ENCODE measurements around the gene PTDSS2. TPM values are rescaled to one million over a fixed set of nuclear protein-coding genes. Genes with fewer than 3 reads are reported as not detected.
A peak's percentile ranks its signal among the peaks of the same experiment; 100 is the strongest.

PTDSS2 gene
- total RNA-seq, 1 donor from 2014 or later = 50.4 TPM

DNA sequence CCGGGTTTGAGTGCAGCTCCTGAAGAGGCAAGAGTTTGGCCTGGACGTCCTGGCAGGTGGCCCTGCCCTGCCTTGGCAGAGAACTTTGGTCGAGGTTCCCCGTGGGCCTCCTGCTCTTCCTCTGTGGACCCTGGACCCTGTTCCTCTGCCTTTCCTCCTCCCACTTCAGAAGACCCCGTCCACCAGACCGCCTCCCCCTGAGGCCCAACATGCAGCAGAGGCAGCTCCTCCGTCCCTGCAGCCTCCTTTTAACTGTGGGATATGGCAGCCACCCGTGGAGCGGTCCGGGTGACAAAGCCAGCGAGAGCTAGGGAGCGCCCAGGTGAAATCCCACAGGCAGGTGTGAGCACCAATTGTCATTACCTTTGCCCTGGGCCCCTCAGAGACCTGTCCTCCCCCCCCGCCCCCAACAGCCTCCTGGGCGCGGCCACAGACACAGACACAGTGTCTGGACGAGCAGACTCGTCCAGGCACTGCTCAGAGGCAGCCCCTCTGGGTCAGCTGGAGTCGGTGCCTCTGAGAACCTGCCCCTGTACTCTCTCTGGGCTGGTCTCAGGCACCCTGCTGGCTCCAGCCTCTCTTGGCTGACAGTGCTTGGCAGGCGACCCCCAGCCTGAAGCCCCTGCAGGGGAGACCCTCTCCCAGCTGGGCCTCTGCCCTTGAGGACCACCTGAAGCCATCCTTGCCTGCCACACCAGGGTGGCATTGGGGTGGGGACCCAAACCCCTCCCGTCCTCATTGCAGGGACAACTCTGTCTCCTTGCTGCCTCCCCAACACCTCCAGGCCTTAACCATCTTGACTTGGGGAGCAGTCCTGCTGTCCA lies 4.1 kb upstream of the PTDSS2 start:
- no peak for DNase-seq (ENCODE audit: low spot score, unreplicated experiment)
- TF ChIP-seq CTCF (IDR thresholded peaks at IDR 0.05; ENCODE audit: unreplicated experiment) = no peak
- Mint-ChIP-seq H3K4me1 (ENCODE audit: low read depth) (peaks cover 6% of the 10 kb centered on the region), H3K27me3 (peaks cover 3% of the 10 kb centered on the region), H3K27ac (no peak overlapping the region), H3K9me3 (ENCODE audit: low read depth) (no peaks in the 10 kb centered on the region), H3K36me3 (ENCODE audit: insufficient read depth) (no peaks in the 10 kb centered on the region), H3K4me3 (ENCODE audit: low read depth) (no peak overlapping the region)

- H3K27ac Mint-ChIP-seq = no peak overlapping the region
- no peaks in the 10 kb centered on the region for H3K36me3 Mint-ChIP-seq (ENCODE audit: insufficient read depth)
- no peak for TF ChIP-seq CTCF (IDR thresholded peaks at IDR 0.05; ENCODE audit: unreplicated experiment)
- H3K9me3 Mint-ChIP-seq (ENCODE audit: low read depth) = no peaks in the 10 kb centered on the region
- peaks cover 3% of the 10 kb centered on the region for H3K27me3 Mint-ChIP-seq
- peaks cover 12% of the 10 kb centered on the region for H3K4me1 Mint-ChIP-seq (ENCODE audit: low read depth)
- H3K4me3 Mint-ChIP-seq (ENCODE audit: low read depth) = no peak overlapping the region
- no peak for DNase-seq (ENCODE audit: low spot score, unreplicated experiment)
Measured at GRCh38 chr11:446891-447290, 3.2 kb upstream of the PTDSS2 start.

DNA sequence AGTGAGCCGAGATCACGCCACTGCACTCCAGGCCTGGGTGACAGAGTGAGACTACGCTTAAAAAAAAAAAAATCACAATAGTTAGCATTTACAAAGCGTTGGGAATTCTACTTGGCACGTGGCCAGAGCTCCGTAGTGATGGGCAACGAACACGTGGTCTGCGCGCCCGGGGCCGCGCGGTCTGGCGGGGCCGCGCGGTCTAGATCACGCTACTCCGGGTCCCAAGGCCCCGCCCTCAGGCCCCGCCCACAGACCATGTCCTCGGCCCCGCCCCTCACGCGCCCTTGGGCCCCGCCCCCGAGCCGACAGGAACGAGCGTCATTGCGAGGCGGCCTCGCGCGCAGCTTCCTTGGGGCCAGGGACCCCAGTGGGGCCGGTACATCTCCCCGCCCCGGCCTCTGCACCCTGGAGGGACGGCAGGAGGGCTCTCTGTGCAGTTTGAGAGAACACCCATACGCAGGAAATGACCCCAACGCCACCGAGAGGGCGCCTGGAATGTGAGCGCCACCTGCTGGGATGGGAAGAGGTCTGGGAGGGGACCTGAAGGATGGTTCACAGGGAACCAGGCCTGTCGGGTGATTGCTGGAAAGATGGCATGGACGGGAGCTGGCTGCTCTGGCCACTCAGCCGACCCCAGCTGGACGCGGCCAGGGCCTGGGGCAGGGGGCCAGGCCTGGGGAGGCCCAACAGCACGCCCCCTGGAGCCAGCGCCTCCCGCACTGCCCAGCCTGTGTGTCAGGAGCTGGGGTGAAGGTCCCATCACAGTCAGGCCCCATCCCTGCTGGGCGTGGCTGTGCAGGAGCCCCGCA lies 2.0 kb upstream of the PTDSS2 start:
- peaks cover 3% of the 10 kb centered on the region for H3K27me3 Mint-ChIP-seq
- peak; percentile 95 for TF ChIP-seq CTCF (IDR thresholded peaks at IDR 0.05; ENCODE audit: unreplicated experiment)
- H3K27ac Mint-ChIP-seq = peak overlapping the region; percentile 91
- H3K9me3 Mint-ChIP-seq (ENCODE audit: low read depth) = no peaks in the 10 kb centered on the region
- no peaks in the 10 kb centered on the region for H3K36me3 Mint-ChIP-seq (ENCODE audit: insufficient read depth)
- peak; percentile 87 for DNase-seq (ENCODE audit: low spot score, unreplicated experiment)
- peak overlapping the region; percentile 84 for H3K4me3 Mint-ChIP-seq (ENCODE audit: low read depth)
- peaks cover 12% of the 10 kb centered on the region for H3K4me1 Mint-ChIP-seq (ENCODE audit: low read depth)

GRCh38 chr11:450809-451451 lies 851 bp downstream of the PTDSS2 start:
- H3K4me3 Mint-ChIP-seq (ENCODE audit: low read depth) = peak overlapping the region; percentile 93
- no peaks in the 10 kb centered on the region for H3K9me3 Mint-ChIP-seq (ENCODE audit: low read depth)
- peak overlapping the region; percentile 95 for H3K27ac Mint-ChIP-seq
- peaks cover 4% of the 10 kb centered on the region for H3K36me3 Mint-ChIP-seq (ENCODE audit: insufficient read depth)
- TF ChIP-seq CTCF (IDR thresholded peaks at IDR 0.05; ENCODE audit: unreplicated experiment) = peak; percentile 11
- DNase-seq (ENCODE audit: low spot score, unreplicated experiment) = peak; percentile 36
- no peaks in the 10 kb centered on the region for H3K27me3 Mint-ChIP-seq
- peaks cover 9% of the 10 kb centered on the region for H3K4me1 Mint-ChIP-seq (ENCODE audit: low read depth)

GRCh38 chr11:451738-452137 lies 1.7 kb downstream of the PTDSS2 start:
- H3K27me3 Mint-ChIP-seq = no peaks in the 10 kb centered on the region
- no peaks in the 10 kb centered on the region for H3K9me3 Mint-ChIP-seq (ENCODE audit: low read depth)
- peak overlapping the region; percentile 93 for H3K4me3 Mint-ChIP-seq (ENCODE audit: low read depth)
- H3K36me3 Mint-ChIP-seq (ENCODE audit: insufficient read depth) = peaks cover 4% of the 10 kb centered on the region
- TF ChIP-seq CTCF (IDR thresholded peaks at IDR 0.05; ENCODE audit: unreplicated experiment) = no peak
- peaks cover 9% of the 10 kb centered on the region for H3K4me1 Mint-ChIP-seq (ENCODE audit: low read depth)
- DNase-seq (ENCODE audit: low spot score, unreplicated experiment) = no peak
- no peak overlapping the region for H3K27ac Mint-ChIP-seq
